GM12874 (cell line): ENCODE measurements around the gene STK39.

Experiments used
- TF ChIP-seq, protein P1 (sequence below): IDR thresholded peaks from 2 replicates; pipeline ENCODE4 v1.5.1; 2011; ENCODE audit warnings: low read depth, mild to moderate bottlenecking, control low read depth, low read length, moderate library complexity; ENCODE audit not compliant: insufficient read depth

The STK39 gene

DNA sequence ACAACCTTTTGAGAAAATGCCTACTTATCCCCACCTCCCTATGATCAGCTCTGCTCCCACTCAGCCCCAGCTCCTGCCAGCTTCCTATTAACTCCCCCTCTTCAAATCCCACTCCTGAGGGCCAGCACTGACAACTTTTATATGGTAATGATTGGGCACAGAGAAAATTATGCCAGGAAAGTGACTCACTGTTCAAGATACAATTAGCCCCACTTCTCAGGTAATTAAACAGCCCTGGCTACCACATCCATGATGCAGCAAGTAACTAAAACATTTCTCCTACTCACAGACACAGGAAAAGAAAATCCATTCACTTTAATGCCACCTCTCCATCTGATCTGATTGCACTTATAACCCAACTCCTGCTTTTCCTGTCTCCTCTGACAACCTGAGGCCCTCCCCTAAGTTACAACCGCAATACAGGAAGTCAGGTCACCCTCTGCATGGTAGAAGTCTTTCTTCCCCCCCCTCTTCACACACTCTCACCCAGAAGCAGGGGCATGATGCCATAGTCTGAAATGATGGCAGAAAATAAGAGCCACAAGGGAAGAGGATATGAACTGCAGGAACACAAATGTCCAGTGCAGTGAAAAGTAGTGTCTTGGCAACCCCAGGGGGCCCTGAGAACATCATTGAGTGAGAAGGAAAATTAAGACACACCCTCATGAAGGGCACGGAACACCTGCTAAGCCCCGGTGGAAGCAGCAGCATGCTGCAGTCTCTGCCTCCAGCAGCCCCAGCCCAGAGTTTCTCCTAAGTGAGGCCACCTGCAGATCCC, 54.4 kb downstream of the STK39 start:
- TF ChIP-seq, protein P1, sequence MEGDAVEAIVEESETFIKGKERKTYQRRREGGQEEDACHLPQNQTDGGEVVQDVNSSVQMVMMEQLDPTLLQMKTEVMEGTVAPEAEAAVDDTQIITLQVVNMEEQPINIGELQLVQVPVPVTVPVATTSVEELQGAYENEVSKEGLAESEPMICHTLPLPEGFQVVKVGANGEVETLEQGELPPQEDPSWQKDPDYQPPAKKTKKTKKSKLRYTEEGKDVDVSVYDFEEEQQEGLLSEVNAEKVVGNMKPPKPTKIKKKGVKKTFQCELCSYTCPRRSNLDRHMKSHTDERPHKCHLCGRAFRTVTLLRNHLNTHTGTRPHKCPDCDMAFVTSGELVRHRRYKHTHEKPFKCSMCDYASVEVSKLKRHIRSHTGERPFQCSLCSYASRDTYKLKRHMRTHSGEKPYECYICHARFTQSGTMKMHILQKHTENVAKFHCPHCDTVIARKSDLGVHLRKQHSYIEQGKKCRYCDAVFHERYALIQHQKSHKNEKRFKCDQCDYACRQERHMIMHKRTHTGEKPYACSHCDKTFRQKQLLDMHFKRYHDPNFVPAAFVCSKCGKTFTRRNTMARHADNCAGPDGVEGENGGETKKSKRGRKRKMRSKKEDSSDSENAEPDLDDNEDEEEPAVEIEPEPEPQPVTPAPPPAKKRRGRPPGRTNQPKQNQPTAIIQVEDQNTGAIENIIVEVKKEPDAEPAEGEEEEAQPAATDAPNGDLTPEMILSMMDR: no peak

DNA sequence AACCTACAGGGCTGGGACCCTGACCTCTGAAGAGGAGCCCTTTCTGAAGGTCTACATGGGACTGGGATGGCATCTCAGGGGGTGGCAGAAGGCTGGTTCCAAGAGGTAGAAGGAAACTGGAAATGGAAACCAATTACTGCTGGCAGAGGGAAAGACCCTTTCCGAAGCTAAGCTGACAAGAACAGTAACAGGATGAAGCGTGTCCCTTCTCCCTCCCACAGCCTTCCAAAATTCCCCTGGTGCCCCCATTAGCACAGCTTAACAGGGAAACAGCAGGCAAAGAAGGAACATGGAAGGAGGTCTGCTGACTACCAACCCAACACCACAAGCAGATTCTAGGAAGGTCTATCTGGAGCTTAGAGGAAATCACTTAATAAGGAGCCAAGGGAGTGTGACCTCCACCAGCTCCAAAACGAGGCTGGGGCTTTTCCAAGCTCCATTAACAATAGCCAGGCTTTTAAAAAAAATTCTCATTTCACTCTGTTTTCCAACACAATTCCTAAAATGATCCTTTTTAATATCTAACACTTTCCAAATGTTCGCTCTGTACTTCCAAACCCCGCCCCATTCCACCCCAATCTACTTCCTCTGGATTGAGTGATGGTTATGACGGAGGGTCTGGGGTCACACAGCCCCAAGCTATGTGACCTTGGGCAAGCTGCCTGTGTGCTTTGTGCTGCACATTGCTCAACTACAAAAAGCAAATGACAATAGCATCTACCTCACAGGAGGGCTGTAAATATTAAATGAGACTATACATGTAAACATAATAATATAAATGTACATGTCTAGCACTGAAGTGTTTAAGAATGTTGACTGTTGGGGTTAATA, 55.2 kb downstream of the STK39 start:
- TF ChIP-seq, protein P1: no peak

DNA sequence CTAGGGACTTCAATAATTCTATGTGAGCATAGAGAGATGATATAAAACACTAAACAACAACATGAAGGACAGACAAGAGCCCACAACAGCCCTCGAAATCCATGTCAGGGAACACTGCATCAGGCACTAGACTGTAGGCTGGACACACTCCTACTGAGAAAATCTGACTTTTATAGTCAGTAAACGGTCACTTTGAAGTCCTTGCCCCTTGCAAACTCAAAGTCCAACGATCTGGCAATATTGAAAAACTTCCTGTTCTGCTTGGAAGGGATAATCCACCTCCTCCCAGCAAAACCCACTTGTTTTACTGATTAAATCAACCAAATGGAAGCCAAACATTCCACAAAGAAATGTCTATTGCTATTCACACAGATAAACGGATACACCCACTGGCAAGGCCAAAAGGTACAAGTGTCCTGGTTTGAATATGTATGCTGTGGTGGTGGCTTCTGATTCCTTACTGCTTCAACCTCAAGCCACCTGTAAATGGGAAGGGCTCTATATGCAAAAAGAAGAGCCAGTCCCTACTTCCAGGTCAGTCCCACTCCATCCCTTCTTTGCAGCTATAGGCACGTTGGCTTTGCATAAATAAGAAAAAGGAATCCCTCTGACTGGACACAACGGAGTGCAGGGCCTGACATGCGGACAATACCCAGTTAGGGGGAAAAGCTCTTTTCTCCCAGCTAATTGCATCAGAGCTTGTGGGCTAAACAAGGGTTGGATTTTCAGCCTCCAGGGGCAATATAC, 56.6 kb downstream of the STK39 start:
- TF ChIP-seq, protein P1: no peak

DNA sequence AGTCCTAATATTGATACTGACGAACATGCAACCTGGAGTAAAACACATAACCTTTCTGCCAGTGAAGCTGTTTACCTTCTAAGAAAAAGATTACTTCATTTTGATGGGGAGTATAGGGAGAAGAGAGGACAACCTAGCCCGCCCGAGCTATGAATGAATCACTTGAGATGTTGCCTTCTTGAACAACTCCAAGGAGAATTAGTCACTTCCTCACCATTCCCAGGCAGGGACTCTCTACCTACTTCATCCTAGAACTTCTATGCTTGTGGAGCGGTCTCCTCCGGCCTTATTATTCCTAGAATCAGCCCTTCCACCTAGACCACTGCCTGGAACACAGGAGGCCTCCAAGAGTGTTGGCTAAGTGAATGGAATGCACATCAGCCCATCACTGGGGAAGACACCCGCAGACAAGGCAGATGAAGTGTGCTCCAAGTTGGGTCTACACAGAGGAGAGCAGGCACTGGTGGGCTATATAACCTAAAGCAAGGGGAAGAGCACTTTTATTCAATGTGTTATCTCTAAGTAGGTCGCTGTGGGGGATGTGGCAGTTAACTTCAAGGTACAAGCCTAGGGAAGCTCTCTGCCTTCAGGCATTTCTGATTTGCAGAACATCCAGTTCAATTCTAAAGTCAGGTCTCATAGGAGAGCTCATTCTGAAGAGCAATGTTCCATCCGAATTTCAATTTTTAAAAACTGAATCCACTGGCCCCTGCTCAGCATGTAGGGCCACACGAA, 57.4 kb downstream of the STK39 start:
- TF ChIP-seq, protein P1: no peak

DNA sequence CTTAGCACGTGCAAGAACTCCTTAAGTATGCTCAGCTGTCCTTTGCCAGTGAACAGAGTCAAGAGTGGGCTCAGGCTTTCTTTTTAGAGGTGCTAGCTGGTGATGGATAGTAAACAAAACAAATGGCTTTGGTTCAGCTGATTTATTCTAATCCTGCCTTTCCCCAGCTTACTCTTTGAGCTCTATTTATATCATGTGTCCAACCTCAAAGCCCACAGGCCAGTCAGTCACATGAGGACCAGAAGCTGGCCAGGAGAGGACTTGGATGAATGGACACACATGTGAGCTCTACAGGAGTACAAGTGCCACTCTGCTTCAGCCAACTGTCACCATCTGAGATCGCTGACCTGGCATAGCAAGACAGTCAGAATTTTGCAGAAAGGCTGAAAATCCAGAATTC, 59.4 kb downstream of the STK39 start:
- TF ChIP-seq, protein P1: no peak

DNA sequence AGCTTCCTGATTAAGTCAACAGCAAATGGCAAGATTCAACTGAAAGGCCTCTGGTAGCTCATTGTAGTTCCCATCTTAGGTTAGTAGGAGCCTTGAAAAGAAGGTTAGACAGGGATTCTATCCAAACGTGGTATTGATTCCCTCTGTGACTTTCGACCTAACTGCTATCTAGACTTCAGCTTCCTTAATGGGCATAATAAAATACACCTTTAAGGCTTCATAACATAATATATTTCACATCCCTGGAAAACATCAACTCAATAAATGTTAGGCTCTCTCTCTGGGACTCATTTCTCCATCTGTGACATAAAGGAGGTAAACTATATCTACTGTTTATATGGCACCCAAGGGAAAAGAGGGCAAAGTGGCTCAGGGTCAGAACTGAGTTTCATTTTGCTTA, 60.9 kb downstream of the STK39 start:
- TF ChIP-seq, protein P1: no peak
